Keratinocyte (primary cell): ENCODE data around the gene HPN. TPM values are rescaled to one million over a fixed set of nuclear protein-coding genes. Genes with fewer than 3 reads are reported as not detected.

Source experiments
- DNase-seq: peaks from one replicate; pipeline ENCODE4 v3.0.0-alpha.2; 2011; ENCODE audit warnings: low read depth, missing footprints, low spot score
- FAIRE-seq: peaks from 2 replicates; lab custom pipeline; 2011; peaks lifted over from hg19 to GRCh38; lab: Jason Lieb, UNC
- H2AFZ ChIP-seq: 2 replicates; pipeline ENCODE4 v1.6.0; 2012; ENCODE audit warnings: low read length, control low read depth, inconsistent platforms; ENCODE audit not compliant: control insufficient read depth
- H3K27ac ChIP-seq: 2 replicates; pipeline ENCODE4 v1.5.1; 2011; ENCODE audit warnings: low read length; ENCODE audit not compliant: control insufficient read depth, insufficient read depth
- H3K27me3 ChIP-seq: 3 replicates; pipeline ENCODE4 v1.6.0; 2011; ENCODE audit warnings: low read length; ENCODE audit not compliant: control insufficient read depth, insufficient read depth; ENCODE audit errors: extremely low read depth
- H3K36me3 ChIP-seq, 2 experiments: 2 replicates in 1 of 2; 3 replicates in 1 of 2; pipeline ENCODE4 v1.5.1; 2011; ENCODE audit warnings: low read length in 2 of 2, mild to moderate bottlenecking in 1 of 2; ENCODE audit not compliant: control insufficient read depth in 2 of 2, insufficient read depth in 2 of 2; ENCODE audit errors: extremely low read depth in 1 of 2
- H3K4me1 ChIP-seq: 3 replicates; pipeline ENCODE4 v1.5.1; 2011; ENCODE audit warnings: low read length; ENCODE audit not compliant: control insufficient read depth, insufficient read depth; ENCODE audit errors: extremely low read depth
- H3K4me2 ChIP-seq: 3 replicates; pipeline ENCODE4 v1.6.0; 2011; ENCODE audit warnings: low read depth, low read length; ENCODE audit not compliant: control insufficient read depth, insufficient read depth; ENCODE audit errors: extremely low read depth
- H3K4me3 ChIP-seq, 3 experiments: fragments of 200-600 bp in 1 of 3; sonication (generic) in 1 of 3; 2 replicates in 2 of 3; 3 replicates in 1 of 3; pipeline ENCODE4 v1.5.1; 2011 to 2016; ENCODE audit warnings: low read length in 3 of 3, mild to moderate bottlenecking in 3 of 3, control low read depth in 2 of 3, inconsistent platforms in 1 of 3, low read depth in 1 of 3, mixed read lengths in 1 of 3, mixed run types in 1 of 3, moderate library complexity in 1 of 3; ENCODE audit not compliant: control insufficient read depth in 2 of 3, insufficient read depth in 2 of 3; ENCODE audit errors: extremely low read depth in 1 of 3
- H3K79me2 ChIP-seq: 2 replicates; pipeline ENCODE4 v1.6.0; 2012; ENCODE audit warnings: low read length; ENCODE audit not compliant: control insufficient read depth, insufficient read depth
- H3K9ac ChIP-seq: 3 replicates; pipeline ENCODE4 v1.6.0; 2011; ENCODE audit warnings: low read length; ENCODE audit not compliant: control insufficient read depth, insufficient read depth; ENCODE audit errors: extremely low read depth
- H3K9me1 ChIP-seq: 3 replicates; pipeline ENCODE4 v1.6.0; 2011; ENCODE audit warnings: low read length; ENCODE audit not compliant: control insufficient read depth, insufficient read depth; ENCODE audit errors: extremely low read depth
- H3K9me3 ChIP-seq: 2 replicates; pipeline ENCODE4 v1.5.1; 2012; ENCODE audit warnings: low read depth, low read length; ENCODE audit not compliant: control insufficient read depth
- H4K20me1 ChIP-seq: 3 replicates; pipeline ENCODE4 v1.6.0; 2011; ENCODE audit warnings: low read length; ENCODE audit not compliant: control insufficient read depth, insufficient read depth; ENCODE audit errors: extremely low read depth
- EZH2 ChIP-seq: IDR thresholded peaks from one replicate; pipeline ENCODE4 v1.6.1; 2012; ENCODE audit warnings: inconsistent platforms, mild to moderate bottlenecking, low read length, moderate library complexity
- dilution Hi-C: fragments of 300-500 bp; cut with MboI; formaldehyde crosslinking; loops from one replicate; pipeline ENCODE4 v1.7.0; 2020; ENCODE audit warnings: low sequenced_read_pairs; ENCODE audit not compliant: extremely low pct_ligation_motif_present
- polyA plus RNA-seq, 5 experiments: library from polyadenylated mRNA; depleted of rRNA in 3 of 5; stranded (reverse) in 3 of 5; stranded (forward) in 1 of 5; unstranded in 1 of 5; fragments of >200 nt; gene quantifications; 1 replicate in 1 of 5; 2 replicates in 3 of 5; 3 replicates in 1 of 5; pipeline versions ENCODE4 v1.2.1 to v1.2.3, GENCODE V29; 2011 to 2012; ENCODE audit warnings: missing spikeins in 2 of 5, low read depth in 1 of 5, low replicate concordance in 1 of 5
- TF ChIP-seq, protein P1 (sequence below), 3 experiments: IDR thresholded peaks in 1 of 3; conservative IDR thresholded peaks in 1 of 3; optimal IDR thresholded peaks in 1 of 3; 2 replicates in 2 of 3; 3 replicates in 1 of 3; pipeline versions ENCODE3 to v1.5.1; 2011; ENCODE audit warnings: low read length in 3 of 3, mild to moderate bottlenecking in 3 of 3, moderate library complexity in 2 of 3, control low read depth in 1 of 3, inconsistent platforms in 1 of 3; ENCODE audit not compliant: insufficient read depth in 2 of 3; ENCODE audit errors: extremely low read depth in 1 of 3

HPN gene
- polyA plus RNA-seq, 1 donor (not counting 4 experiments of a cell fraction or from before 2014, with no cell fraction given), result not detected

DNA sequence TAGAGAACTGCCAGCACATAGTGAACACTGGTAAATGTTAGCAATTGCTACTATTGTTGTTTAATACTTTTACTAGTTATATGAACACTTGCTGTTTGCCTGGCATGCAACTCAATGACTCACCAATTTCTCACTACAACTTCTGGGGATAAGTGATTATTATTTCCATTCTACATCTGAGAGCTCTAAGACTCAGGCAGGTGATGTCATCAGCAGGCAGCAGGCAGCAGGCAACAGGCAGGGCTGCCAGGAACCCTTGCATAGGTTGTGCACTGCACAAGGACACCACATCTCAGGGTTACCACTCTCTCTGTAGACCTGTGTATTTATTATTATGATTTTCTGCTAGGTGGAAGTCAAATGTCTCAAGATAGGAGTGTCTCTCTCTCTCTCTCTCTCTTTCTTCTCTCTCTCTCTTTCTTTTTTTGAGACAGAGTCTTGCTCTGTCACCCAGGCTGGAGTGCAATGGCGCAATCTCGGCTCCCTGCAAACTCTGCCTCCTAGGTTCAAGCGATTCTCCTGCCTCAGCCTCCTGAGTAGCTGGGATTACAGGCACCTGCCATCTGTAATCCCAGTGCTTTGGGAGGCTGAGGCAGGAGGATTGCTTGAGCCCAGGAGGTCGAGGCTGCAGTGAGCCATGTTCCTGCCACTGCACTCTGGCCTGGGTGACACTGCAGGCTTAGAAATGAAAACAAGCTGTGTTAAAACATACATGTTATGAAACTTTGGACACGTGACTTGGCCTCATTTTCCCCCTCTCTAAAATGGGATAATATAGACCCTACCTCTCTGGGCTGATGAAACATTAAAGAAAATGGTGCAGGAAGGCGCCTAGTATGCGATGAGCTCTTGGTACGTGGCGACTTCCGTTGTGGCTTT is 22.7 kb downstream of the HPN start:
- Histone ChIP-seq H3K4me1 (peaks cover 5% of the 10 kb centered on the region), H3K79me2 (no peaks in the 10 kb centered on the region), H3K4me3 (no peak overlapping the region), H3K9me1 (no peaks in the 10 kb centered on the region), H3K36me3 (no peaks in the 10 kb centered on the region), H3K9ac (no peak overlapping the region), H3K9me3 (no peaks in the 10 kb centered on the region), H3K27me3 (no peaks in the 10 kb centered on the region), H3K4me2 (no peak overlapping the region), H2AFZ (no peak overlapping the region), H3K27ac (no peak overlapping the region), H4K20me1 (no peaks in the 10 kb centered on the region)
- DNase-seq, result no peak
- TF ChIP-seq EZH2, result no peak
- TF ChIP-seq, protein P1, sequence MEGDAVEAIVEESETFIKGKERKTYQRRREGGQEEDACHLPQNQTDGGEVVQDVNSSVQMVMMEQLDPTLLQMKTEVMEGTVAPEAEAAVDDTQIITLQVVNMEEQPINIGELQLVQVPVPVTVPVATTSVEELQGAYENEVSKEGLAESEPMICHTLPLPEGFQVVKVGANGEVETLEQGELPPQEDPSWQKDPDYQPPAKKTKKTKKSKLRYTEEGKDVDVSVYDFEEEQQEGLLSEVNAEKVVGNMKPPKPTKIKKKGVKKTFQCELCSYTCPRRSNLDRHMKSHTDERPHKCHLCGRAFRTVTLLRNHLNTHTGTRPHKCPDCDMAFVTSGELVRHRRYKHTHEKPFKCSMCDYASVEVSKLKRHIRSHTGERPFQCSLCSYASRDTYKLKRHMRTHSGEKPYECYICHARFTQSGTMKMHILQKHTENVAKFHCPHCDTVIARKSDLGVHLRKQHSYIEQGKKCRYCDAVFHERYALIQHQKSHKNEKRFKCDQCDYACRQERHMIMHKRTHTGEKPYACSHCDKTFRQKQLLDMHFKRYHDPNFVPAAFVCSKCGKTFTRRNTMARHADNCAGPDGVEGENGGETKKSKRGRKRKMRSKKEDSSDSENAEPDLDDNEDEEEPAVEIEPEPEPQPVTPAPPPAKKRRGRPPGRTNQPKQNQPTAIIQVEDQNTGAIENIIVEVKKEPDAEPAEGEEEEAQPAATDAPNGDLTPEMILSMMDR (optimal IDR thresholded peaks at IDR 0.05 in 1 of 3, IDR thresholded peaks at IDR 0.05 in 1 of 3, conservative IDR thresholded peaks at IDR 0.05 in 1 of 3; ENCODE audit: extremely low read depth in 1 of 3, insufficient read depth in 2 of 3, low read length in 3 of 3), result no peak
- FAIRE-seq, result peak; percentile 17
- dilution Hi-C loops, result no loop called here

DNA sequence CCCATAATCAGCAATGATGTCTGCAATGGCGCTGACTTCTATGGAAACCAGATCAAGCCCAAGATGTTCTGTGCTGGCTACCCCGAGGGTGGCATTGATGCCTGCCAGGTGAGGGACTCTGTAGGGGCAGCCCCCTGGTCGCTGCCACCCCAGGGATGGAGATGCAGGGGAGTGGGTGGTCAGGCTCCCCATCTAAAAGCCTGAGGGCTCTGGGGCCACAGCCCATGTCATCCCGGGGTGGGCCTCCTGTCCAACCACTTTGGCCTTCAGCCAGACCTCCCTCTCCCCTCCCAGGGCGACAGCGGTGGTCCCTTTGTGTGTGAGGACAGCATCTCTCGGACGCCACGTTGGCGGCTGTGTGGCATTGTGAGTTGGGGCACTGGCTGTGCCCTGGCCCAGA is 24.1 kb downstream of the HPN start:
- Histone ChIP-seq H3K79me2 (no peaks in the 10 kb centered on the region), H3K36me3 (no peaks in the 10 kb centered on the region), H2AFZ (no peak overlapping the region), H3K4me1 (peaks cover 5% of the 10 kb centered on the region), H3K9me3 (peaks cover 2% of the 10 kb centered on the region), H3K4me2 (no peak overlapping the region), H3K4me3 (no peak overlapping the region), H4K20me1 (no peaks in the 10 kb centered on the region), H3K27ac (no peak overlapping the region), H3K27me3 (no peaks in the 10 kb centered on the region), H3K9ac (no peak overlapping the region), H3K9me1 (no peaks in the 10 kb centered on the region)
- TF ChIP-seq, protein P1 (optimal IDR thresholded peaks at IDR 0.05 in 1 of 3, IDR thresholded peaks at IDR 0.05 in 1 of 3, conservative IDR thresholded peaks at IDR 0.05 in 1 of 3; ENCODE audit: extremely low read depth in 1 of 3, insufficient read depth in 2 of 3, low read length in 3 of 3), result no peak
- no peak for TF ChIP-seq EZH2
- DNase-seq (no peak), FAIRE-seq (no peak)
- dilution Hi-C loops, result no loop called here
